ENCODE data around the gene SPATA7.

SPATA7 gene

DNA sequence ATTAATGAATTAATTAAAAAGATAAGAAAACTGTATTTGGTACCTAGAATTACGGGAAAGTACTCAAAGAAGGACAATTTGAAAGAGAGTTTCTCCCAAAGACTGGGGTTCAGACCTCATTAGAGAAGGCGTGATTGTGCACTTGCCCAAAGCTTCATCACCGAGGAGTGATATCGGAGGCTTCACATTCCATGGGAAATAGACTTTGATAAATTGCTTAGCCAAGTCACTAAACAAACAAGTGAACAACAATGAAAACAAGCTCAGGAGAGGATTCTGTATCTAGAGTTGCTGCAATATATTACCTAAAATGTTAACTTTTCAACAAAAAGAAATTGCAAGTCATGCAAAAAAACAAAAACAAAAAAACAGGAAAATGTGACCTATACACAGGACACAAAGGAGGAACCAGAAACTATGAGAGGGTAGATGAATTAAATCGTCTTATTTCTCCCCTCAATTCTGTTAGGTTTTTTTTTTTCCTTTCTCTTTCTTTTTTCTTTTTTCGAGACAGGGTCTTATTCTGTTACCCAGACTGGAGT lies 3.4 kb downstream of the SPATA7 start:
- DNase-seq (ENCODE audit: low read depth, low spot score): no peak
- H3K4me3 ChIP-seq (ENCODE audit: low read length): no peak overlapping the region

DNA sequence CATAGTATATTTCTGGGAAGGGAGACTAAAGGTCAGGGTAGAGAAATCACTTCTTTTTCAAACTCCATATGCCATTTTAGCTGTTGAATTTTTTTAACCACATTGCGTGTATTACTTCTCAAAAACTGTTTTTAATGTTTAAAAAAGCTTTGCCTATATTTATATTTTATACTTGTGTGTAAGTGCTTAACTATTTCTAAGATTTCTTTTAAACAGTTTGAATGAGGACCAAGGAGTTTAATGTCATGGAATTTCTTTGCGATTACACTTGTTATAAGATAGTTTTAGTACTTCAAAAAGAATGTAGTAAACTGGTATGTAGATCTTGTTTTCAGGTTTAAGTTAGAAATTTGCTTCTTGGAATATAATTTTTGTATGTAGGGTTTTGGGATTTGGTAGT lies 7.2 kb downstream of the SPATA7 start:
- DNase-seq (ENCODE audit: low read depth, low spot score): no peak
- H3K4me3 ChIP-seq (ENCODE audit: low read length): no peak overlapping the region

DNA sequence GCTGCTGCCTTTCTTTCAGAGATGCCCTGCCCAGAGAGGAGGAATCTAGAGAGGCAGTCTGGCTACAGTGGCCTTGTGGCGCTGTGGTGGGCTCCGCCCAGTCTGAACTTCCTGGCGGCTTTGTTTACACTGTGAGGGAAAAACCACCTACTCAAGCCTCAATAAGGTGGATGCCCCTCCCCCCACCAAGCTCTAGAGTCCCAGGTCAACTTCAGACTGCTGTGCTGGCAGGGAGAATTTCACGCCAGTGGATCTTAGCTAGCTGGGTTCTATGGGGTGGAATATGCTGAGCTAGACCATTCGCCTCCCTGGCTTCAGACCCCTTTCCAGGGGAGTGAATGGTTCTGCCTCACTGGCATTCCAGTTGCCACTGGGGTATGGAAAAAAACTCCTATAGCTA lies 25.6 kb downstream of the SPATA7 start:
- H3K4me3 ChIP-seq (ENCODE audit: low read length): no peak overlapping the region
- peak; percentile 11 for DNase-seq (ENCODE audit: low read depth, low spot score)

DNA sequence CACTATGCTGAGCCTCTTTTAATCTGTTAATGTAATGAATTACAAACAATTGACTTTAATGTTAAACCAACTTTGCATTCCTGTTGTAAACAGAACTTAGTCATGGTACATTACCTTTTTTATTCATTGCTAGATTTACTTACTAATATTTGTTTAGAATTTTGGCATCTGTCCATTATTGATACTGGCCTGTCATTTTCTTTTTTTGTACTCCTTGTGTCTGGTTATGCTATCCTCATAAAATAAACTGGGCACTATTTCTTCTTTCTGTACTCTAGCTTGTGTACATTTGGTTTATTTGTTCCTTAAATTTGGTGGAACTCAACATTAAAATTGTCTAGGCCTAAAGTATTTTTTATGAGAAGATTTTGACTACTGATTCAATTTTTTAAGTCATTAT lies 32.1 kb downstream of the SPATA7 start:
- no peak overlapping the region for H3K4me3 ChIP-seq (ENCODE audit: low read length)
- DNase-seq (ENCODE audit: low read depth, low spot score): no peak

DNA sequence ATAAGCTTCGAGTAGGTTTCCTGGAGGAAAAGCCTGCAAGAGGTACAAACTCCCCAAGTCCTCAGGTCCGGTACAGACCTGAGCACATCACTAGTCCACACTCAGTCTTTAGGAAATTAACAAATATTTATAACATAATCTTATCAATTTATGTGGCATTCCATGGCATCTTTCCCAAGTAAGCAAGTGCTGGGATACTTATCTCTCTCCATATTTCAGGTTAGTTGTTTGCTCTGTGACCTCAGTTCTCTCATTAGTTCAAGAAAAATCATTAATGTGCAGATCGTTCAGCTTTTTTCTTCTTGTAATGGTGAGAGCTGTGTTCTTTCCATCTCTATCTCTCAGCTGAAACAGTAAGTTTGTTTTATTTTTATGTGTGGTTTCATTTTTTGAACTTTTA lies 34.7 kb downstream of the SPATA7 start:
- no peak for DNase-seq (ENCODE audit: low read depth, low spot score)
- no peak overlapping the region for H3K4me3 ChIP-seq (ENCODE audit: low read length)

DNA sequence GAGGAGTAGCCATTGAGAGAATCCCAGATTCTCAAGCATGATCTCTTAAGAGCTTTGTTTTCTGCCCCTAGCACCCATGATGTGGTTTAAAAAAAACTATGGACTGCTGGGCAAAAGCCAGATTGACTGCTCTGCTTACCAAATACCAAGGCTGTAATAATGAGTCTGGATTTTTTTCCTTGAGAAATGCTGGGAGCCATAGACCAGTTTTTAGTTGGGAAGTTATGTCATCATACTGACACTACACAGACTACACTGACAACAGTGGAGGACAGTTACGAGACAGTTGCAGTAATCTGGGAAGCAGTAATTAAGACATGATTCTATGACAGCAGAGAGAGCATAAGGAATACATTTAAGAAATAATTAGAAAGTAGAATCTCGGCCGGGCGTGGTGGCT lies 35.8 kb downstream of the SPATA7 start:
- H3K4me3 ChIP-seq (ENCODE audit: low read length): no peak overlapping the region
- no peak for DNase-seq (ENCODE audit: low read depth, low spot score)

DNA sequence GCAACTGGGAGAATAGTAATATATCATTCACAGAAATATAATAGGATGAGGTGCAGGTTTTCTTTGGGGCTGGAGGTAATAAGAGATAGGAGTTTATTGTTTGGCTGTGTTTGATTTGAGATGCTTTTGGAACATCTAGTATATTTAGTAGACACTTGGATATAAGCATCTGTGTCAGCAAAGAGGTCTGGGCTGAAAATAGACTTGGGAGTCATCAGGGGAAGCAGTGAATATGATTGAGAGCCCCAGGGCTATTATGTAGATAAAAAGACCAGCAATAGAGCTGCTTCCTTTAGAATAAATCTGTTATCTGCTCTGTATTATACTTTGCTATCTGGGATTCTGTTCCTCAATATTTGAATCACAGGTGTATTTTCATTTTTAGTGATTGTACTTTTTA lies 36.6 kb downstream of the SPATA7 start:
- no peak for DNase-seq (ENCODE audit: low read depth, low spot score)

DNA sequence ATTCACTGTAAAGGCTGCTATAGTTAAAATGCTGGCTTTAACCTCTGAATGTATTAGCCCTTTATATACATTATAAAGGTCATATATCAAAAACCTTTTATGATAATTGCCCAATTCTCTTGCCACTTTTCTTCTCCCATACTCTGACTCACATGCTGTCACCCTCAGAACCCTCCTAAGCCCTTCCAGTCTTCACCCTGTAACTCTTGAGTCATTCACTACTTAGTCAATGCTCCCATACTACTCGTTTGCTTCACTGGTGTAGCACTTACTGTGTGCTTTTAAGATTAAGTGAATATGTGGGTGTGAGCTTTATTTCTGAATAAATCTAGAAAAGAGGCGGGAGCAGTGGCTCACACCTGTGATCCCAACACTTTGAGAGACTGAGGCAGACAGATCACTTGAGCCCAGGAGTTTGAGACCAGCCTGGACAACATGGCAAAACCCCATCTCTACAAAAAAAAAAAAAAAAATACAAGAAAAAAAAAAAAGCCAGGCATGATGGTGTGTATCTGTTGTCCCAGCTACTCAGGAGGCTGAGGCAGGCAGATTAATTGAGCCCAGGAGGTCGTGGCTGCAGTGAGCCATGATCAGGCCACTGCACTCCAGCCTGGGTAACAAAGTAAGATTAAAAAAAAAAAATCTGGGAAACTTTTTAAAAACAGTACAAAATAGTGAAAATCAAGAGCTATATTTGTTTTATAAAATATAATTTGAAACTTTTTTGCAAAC lies 37.6 kb downstream of the SPATA7 start:
- no peak for DNase-seq (ENCODE audit: low read depth, low spot score)
- H3K4me3 ChIP-seq (ENCODE audit: low read length): no peak overlapping the region

More for the DNA sequence above, 36.6 kb downstream of the SPATA7 start:
- H3K4me3 ChIP-seq (ENCODE audit: low read length): no peak overlapping the region

DNA sequence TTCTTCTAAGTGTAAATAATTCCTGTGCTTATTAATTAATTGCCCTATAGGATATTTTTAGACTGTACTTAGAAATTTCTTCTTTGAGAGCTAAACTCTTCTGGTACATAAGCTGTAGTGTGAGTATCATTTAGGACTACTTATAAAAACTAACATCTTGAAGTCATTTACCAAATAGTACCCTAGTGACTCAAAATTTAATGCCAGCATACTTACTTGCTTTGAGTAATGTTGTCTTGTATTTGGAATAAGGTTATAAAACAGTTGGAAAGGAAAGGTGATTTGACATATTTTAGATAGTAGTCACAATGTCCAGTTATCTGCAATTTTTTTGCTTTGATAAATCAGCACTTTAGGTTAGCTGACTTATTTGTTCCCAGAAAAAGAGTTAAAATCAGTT lies 39.1 kb downstream of the SPATA7 start:
- DNase-seq (ENCODE audit: low read depth, low spot score): no peak
- no peak overlapping the region for H3K4me3 ChIP-seq (ENCODE audit: low read length)

DNA sequence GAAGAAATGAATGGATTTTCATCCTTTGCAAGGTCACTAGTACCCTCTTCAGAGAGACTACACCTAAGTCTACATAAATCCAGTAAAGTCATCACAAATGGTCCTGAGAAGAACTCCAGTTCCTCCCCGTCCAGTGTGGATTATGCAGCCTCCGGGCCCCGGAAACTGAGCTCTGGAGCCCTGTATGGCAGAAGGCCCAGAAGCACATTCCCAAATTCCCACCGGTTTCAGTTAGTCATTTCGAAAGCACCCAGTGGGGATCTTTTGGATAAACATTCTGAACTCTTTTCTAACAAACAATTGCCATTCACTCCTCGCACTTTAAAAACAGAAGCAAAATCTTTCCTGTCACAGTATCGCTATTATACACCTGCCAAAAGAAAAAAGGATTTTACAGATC lies 40.8 kb downstream of the SPATA7 start:
- no peak overlapping the region for H3K4me3 ChIP-seq (ENCODE audit: low read length)
- no peak for DNase-seq (ENCODE audit: low read depth, low spot score)

DNA sequence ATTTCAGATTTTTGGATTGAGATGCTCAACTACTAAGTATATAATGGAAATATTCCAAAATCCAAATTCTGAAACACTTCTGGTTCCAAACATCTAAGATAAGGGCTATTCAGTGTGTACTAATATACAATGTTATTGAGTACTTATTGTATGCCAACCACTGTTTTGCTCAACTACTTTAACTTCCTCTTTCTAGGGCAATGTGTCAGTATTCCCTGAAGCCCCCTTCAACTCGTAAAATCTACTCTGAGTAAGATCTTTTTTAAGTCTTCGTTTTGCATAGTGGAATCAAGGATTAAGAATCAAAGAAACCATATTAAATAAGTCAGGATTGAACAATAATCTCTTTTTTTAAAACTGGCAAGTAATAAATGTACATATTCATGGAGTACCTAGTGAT lies 45.5 kb downstream of the SPATA7 start:
- DNase-seq (ENCODE audit: low read depth, low spot score): no peak
- H3K4me3 ChIP-seq (ENCODE audit: low read length): no peak overlapping the region

DNA sequence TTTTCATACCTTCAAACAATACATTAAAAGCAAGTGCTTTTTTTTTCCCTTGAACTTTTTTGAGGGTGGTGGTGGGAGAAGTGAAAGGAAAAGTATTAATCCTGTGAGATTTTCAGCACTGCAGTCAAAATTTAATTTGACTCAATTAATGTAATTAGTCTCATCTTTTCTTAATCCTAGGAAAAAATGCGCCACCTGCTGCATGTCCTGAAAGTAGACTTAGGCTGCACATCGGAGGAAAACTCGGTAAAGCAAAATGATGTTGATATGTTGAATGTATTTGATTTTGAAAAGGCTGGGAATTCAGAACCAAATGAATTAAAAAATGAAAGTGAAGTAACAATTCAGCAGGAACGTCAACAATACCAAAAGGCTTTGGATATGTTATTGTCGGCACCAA lies 52.2 kb downstream of the SPATA7 start:
- no peak for DNase-seq (ENCODE audit: low read depth, low spot score)
- no peak overlapping the region for H3K4me3 ChIP-seq (ENCODE audit: low read length)

DNA sequence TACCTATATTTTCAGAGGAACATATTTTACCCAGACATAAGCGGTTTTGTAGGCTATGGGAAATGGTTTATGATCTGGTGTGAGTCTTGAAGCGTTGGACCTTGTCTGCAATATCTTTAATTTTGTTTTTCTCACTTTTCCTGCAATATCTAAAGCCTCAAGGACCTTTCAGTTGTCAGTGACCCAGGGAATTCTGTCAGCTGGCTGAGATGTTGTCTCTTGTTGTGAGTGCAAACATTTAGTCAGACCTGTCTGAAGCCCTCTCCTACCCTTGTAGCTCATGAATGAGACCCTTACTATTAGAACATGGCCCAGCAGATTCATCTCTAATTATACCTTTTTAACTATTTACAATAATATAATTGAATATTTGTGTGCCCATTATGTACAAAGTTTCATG lies 53.6 kb downstream of the SPATA7 start:
- H3K4me3 ChIP-seq (ENCODE audit: low read length): no peak overlapping the region
- no peak for DNase-seq (ENCODE audit: low read depth, low spot score)

DNA sequence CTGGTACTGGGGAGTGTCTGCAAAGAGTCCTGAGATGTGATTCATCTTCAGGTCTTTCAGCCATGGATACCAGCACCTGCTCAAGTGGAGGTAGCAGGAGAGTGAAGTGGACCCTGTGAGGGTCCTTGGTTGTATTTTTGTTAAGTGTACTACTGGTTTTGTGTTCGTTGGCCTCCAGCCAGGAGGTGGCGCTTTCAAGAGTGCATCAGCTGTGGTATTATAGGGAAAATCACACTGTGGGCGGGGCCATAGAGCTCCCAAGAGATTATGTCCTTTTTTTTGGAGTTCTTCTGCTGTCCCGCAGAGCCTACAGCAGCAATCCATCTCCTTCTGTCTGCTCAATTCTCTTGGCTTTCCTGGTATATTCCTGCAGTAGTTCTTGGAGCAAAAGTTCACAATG lies 66.8 kb downstream of the SPATA7 start:
- H3K4me3 ChIP-seq (ENCODE audit: low read length): no peak overlapping the region
- DNase-seq (ENCODE audit: low read depth, low spot score): no peak

DNA sequence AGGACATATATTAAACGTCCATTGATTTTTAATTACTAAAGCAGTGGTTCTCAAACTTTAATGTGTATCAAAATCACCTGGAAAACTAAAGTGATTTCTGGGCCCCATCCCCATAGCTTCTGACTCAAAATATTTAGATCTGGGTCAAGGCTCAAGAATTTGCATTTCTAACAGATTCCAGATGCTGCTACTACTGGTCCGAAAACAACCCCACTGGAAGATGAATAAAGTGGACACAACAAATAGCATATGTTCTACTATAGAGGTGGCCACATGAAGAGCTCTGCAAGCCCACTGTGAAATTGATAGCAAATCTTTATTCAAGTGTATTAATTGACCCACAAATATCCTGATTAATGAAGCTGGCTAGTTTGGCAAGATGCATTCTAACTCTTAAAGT lies 69.4 kb downstream of the SPATA7 start:
- no peak overlapping the region for H3K4me3 ChIP-seq (ENCODE audit: low read length)
- no peak for DNase-seq (ENCODE audit: low read depth, low spot score)

DNA sequence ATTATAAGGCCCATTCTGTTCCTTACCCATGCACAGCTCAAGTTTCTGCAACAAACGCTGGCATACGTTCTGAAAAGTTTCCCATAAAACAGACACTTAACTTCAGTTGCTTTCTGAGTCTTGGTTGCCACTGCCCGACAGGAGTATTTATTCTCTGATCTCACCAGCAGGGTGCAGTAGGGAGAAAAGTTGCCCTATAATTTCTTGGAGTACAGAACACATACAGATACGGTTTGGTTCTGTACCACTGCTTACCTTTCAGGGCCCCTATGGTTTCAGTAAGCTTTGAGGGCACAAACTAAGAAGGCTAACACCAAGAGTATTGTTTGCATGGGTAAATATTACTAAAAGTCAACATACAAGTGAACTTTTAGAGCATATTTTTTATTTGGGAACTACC lies 77.9 kb downstream of the SPATA7 start:
- DNase-seq (ENCODE audit: low read depth, low spot score): peak; percentile 21
- no peak overlapping the region for H3K4me3 ChIP-seq (ENCODE audit: low read length)

DNA sequence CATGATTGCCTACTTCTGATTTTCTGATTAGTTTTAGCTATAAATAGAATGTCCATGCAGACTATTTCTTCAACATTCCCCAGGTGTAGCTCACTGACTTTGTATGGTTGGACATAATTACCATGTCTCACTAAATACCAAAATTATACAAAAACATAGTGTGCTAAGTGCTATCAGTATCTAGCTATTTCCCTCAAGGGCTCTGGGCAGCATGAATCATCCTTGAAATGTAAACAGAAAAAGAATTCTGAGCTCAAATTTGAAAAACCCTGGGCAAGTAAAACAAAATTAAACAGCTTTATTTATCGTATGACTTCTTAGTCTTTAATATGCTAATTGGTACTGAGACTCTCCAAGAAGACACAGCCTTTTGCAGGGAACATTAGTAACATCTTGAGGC lies 82.9 kb downstream of the SPATA7 start:
- no peak for DNase-seq (ENCODE audit: low read depth, low spot score)
- no peak overlapping the region for H3K4me3 ChIP-seq (ENCODE audit: low read length)

DNA sequence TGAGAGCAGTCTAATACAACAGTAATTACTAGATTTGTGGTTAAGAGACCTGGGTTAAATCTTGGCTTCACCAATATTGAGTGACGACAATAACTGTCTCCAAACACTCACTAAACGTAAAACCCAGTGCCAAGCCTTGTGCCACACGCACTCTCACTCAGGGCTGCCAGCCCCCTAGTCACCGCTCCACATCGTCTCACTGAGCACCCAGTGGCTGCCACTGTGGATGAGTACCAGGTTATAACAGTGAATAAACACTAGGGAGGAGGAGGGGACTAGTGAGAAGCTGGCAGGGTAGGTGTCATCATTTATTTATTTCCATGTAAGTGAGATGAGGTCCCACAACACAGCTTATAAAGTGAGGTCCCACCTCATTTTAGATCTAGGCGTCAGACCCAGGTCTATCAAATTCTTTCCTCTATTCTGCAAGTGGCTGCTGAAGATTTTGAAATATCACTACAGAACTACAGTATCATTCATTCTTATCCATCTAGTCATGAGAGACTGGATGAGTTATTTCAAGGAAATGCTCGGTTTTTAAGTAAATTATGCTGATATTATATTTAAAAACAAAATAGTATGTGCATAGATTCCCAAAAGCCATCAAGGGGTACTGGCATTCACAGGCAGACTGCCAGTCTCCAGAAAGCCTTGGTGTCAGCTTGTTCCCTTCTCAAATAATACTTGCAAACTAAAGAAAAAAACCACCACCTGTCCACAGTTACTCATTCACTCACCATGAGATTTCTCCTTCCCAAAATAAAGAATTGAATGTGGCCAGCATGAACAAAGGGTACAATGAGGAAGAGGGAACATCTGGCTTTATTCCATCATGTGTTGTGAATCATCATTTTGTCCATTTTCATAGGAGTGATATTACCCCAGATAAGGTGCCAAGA lies 85.3 kb downstream of the SPATA7 start:
- no peak overlapping the region for H3K4me3 ChIP-seq (ENCODE audit: low read length)
- DNase-seq (ENCODE audit: low read depth, low spot score): no peak

DNA sequence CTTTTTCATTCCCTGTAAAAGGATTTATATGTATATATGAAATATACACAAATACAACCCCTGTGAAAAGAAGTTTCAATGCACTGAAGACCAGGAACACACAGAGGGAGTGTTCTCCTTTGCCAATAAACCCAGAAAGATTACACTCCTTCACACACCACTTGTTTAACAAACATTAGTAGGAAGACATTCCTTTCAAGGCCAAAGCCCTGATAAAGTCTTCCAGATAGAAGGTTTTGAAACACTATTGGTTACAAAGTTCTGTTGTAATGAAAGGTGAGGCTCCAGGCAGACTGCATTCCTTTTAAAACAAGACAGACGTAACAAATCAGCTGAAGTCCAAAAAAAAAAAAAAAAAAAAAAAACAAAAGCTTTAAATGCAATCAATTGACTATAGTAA lies 88.3 kb downstream of the SPATA7 start:
- no peak for DNase-seq (ENCODE audit: low read depth, low spot score)
- no peak overlapping the region for H3K4me3 ChIP-seq (ENCODE audit: low read length)

DNA sequence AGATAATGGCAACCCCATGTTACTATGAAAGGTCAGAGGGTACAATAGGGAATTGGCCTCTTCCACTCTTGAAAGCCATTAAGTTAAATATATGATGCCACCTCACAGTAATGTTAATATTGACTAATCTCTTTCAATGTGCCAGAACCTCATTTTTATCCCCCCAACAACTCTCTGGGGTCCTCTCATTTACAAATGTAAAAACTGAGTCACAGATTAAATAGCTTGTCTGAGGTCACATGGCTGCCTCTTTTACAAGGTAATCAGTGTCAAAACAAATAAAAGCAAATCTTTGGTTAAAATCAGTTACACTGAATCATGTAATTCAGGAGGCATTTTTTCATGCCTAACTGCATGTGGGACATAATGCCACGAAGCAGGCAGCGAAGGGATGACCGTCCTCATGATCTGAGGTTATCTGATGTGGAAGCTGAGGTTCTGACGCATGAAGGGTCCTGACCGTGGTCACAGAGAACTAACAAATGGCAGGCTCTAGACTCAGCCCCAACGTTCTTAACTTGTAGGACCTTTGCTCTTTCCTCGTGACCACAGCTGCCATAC lies 90.8 kb downstream of the SPATA7 start:
- no peak for DNase-seq (ENCODE audit: low read depth, low spot score)
- no peak overlapping the region for H3K4me3 ChIP-seq (ENCODE audit: low read length)
